WTC11 (cell line): ENCODE results near the gene ATP9A.

ENCODE experiments used
- USF2 ChIP-seq: sonication (generic); formaldehyde crosslinking; IDR thresholded peaks from 2 replicates; pipeline ENCODE4 v1.8.1; 2023; ENCODE audit warnings: mild to moderate bottlenecking, missing genetic modification reagents, moderate library complexity
- TF ChIP-seq, protein P1 (sequence below): sonication (generic); formaldehyde crosslinking; IDR thresholded peaks from 2 replicates; pipeline ENCODE4 v1.8.0; 2022; ENCODE audit warnings: mild to moderate bottlenecking, missing genetic modification reagents

GRCh38 chr20:51597389-51598231 lies 170.6 kb downstream of the ATP9A start:
- TF ChIP-seq, protein P1, sequence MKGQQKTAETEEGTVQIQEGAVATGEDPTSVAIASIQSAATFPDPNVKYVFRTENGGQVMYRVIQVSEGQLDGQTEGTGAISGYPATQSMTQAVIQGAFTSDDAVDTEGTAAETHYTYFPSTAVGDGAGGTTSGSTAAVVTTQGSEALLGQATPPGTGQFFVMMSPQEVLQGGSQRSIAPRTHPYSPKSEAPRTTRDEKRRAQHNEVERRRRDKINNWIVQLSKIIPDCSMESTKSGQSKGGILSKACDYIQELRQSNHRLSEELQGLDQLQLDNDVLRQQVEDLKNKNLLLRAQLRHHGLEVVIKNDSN (CRISPR knock-in tag), result no peak
- TF ChIP-seq USF2 (CRISPR knock-in tag), result no peak; the same call in 1 of the 2 replicates
